Activated effector memory CD4-positive, alpha-beta T cell treated with anti-CD3 and anti-CD28 coated beads, Interleukin-2, amount 50 U/mL, for 16 hours (primary cell): ENCODE data around the gene MARK1.

Experiments used
- DNase-seq: peaks from one replicate; pipeline ENCODE4 v3.0.0-alpha.2; 2020

MARK1 gene

GRCh38 chr1:220692436-220693228 lies 164.7 kb downstream of the MARK1 start:
- peak; percentile 51 for DNase-seq

- peak; percentile 50 for DNase-seq
Measured at GRCh38 chr1:220694866-220695382, 167.0 kb downstream of the MARK1 start.

GRCh38 chr1:220695426-220695825 lies 167.5 kb downstream of the MARK1 start:
- DNase-seq, result no peak

GRCh38 chr1:220696226-220696862 lies 168.4 kb downstream of the MARK1 start:
- DNase-seq, result no peak

GRCh38 chr1:220696863-220697231 lies 168.9 kb downstream of the MARK1 start:
- DNase-seq, result no peak

GRCh38 chr1:220697326-220697725 lies 169.4 kb downstream of the MARK1 start:
- no peak for DNase-seq

- no peak for DNase-seq
Measured at GRCh38 chr1:220698607-220699016, 170.7 kb downstream of the MARK1 start.

GRCh38 chr1:220699044-220699443 lies 171.1 kb downstream of the MARK1 start:
- no peak for DNase-seq

- DNase-seq, result no peak
Measured at GRCh38 chr1:220700556-220701179, 172.7 kb downstream of the MARK1 start.

GRCh38 chr1:220701974-220702373 lies 174.0 kb downstream of the MARK1 start:
- DNase-seq, result no peak

GRCh38 chr1:220702733-220703270 lies 174.9 kb downstream of the MARK1 start:
- no peak for DNase-seq

- DNase-seq, result no peak
Measured at GRCh38 chr1:220703305-220703704, 175.4 kb downstream of the MARK1 start.

- DNase-seq, result no peak
Measured at GRCh38 chr1:220705782-220706181, 177.8 kb downstream of the MARK1 start.

- DNase-seq, result no peak
Measured at GRCh38 chr1:220706480-220706879, 178.5 kb downstream of the MARK1 start.

- DNase-seq, result no peak
Measured at GRCh38 chr1:220707160-220707559, 179.2 kb downstream of the MARK1 start.

GRCh38 chr1:220708244-220708643 lies 180.3 kb downstream of the MARK1 start:
- no peak for DNase-seq

GRCh38 chr1:220708936-220709801 lies 181.2 kb downstream of the MARK1 start:
- no peak for DNase-seq

GRCh38 chr1:220710333-220710732 lies 182.4 kb downstream of the MARK1 start:
- no peak for DNase-seq

GRCh38 chr1:220711056-220711809 lies 183.3 kb downstream of the MARK1 start:
- no peak for DNase-seq
